Astrocyte (in vitro differentiated cells and primary cell): ENCODE data around the gene ST6GALNAC3.

Experiments
- EZH2 ChIP-seq: IDR thresholded peaks from 2 replicates; pipeline ENCODE4 v1.6.1; 2012; ENCODE audit warnings: mild to moderate bottlenecking, low read length, inconsistent platforms; ENCODE audit not compliant: insufficient read depth
- TF ChIP-seq, protein P1 (sequence below): IDR thresholded peaks from 2 replicates; pipeline ENCODE4 v1.5.1; 2011; ENCODE audit warnings: low read depth, mild to moderate bottlenecking, inconsistent platforms, low read length, moderate library complexity; ENCODE audit not compliant: insufficient read depth

DNA sequence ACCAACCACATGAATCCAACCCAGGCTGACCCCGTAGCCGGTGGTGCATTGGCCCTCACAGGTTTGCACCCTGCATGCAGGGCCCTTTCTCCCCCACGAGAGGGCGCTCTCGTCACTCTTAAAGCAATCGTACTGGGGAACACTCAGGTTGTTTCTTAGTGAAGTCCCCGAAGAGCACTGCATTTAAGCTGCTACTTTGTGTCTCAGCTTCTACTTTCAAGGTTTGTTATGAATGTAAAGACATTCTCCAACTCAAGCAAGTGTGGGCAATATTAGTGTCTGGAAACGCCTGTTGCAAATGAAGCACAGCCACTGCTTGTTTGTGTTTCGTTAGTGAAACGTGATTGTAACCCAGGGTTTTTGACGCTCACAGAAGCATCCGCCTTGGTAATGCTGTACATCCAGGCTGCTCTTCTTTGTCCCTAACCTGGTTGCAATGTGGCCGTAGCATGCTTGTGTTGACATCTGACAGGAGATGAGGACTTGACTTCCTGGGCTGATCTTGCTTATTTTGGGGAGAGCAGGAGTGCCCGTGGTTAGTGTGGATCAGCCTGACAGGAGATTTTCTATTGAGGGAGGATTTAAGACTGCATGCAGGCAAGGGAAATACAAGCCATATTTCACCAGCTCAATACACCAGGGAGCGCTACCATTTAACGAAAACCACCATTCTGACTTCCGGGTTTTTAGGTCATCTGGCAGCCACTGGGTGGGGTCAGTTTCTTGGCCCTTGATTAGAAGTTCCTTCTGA is 79.8 kb downstream of the ST6GALNAC3 start:
- no peak for TF ChIP-seq EZH2
- TF ChIP-seq, protein P1, sequence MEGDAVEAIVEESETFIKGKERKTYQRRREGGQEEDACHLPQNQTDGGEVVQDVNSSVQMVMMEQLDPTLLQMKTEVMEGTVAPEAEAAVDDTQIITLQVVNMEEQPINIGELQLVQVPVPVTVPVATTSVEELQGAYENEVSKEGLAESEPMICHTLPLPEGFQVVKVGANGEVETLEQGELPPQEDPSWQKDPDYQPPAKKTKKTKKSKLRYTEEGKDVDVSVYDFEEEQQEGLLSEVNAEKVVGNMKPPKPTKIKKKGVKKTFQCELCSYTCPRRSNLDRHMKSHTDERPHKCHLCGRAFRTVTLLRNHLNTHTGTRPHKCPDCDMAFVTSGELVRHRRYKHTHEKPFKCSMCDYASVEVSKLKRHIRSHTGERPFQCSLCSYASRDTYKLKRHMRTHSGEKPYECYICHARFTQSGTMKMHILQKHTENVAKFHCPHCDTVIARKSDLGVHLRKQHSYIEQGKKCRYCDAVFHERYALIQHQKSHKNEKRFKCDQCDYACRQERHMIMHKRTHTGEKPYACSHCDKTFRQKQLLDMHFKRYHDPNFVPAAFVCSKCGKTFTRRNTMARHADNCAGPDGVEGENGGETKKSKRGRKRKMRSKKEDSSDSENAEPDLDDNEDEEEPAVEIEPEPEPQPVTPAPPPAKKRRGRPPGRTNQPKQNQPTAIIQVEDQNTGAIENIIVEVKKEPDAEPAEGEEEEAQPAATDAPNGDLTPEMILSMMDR, result peak; percentile 98
